GM19324 (cell line): ENCODE results near the gene DOCK1.

ENCODE experiments used
- ATAC-seq: cut with Tn5 transposase; IDR thresholded peaks from one replicate; pipeline ENCODE4 v1.9.1; 2021; ENCODE audit warnings: mild to moderate bottlenecking, moderate library complexity; ENCODE audit not compliant: unreplicated experiment, low FRiP score

The DOCK1 gene

GRCh38 chr10:127250031-127250430 is 344.8 kb downstream of the DOCK1 start:
- ATAC-seq = no peak

GRCh38 chr10:127252818-127253217 is 347.6 kb downstream of the DOCK1 start:
- ATAC-seq = no peak

- ATAC-seq = no peak
Measured at GRCh38 chr10:127254276-127254675, 349.0 kb downstream of the DOCK1 start.

- no peak for ATAC-seq
Measured at GRCh38 chr10:127257395-127257794, 352.2 kb downstream of the DOCK1 start.

- ATAC-seq = no peak
Measured at GRCh38 chr10:127259347-127259746, 354.1 kb downstream of the DOCK1 start.

GRCh38 chr10:127262606-127263005 is 357.4 kb downstream of the DOCK1 start:
- ATAC-seq = no peak

- ATAC-seq = no peak
Measured at GRCh38 chr10:127265288-127265687, 360.1 kb downstream of the DOCK1 start.

- no peak for ATAC-seq
Measured at GRCh38 chr10:127266431-127266830, 361.2 kb downstream of the DOCK1 start.

- no peak for ATAC-seq
Measured at GRCh38 chr10:127267442-127267841, 362.2 kb downstream of the DOCK1 start.

- ATAC-seq = no peak
Measured at GRCh38 chr10:127272076-127272475, 366.8 kb downstream of the DOCK1 start.

- ATAC-seq = no peak
Measured at GRCh38 chr10:127275272-127275671, 370.0 kb downstream of the DOCK1 start.

- ATAC-seq = no peak
Measured at GRCh38 chr10:127275793-127276450, 370.7 kb downstream of the DOCK1 start.

GRCh38 chr10:127276794-127277462 is 371.7 kb downstream of the DOCK1 start:
- no peak for ATAC-seq

- no peak for ATAC-seq
Measured at GRCh38 chr10:127278001-127278400, 372.8 kb downstream of the DOCK1 start.

- no peak for ATAC-seq
Measured at GRCh38 chr10:127279334-127279774, 374.1 kb downstream of the DOCK1 start.

- ATAC-seq = no peak
Measured at GRCh38 chr10:127280446-127280845, 375.2 kb downstream of the DOCK1 start.

GRCh38 chr10:127283017-127283416 is 377.8 kb downstream of the DOCK1 start:
- no peak for ATAC-seq

GRCh38 chr10:127283576-127283975 is 378.3 kb downstream of the DOCK1 start:
- no peak for ATAC-seq

- no peak for ATAC-seq
Measured at GRCh38 chr10:127290850-127291249, 385.6 kb downstream of the DOCK1 start.

- ATAC-seq = no peak
Measured at GRCh38 chr10:127291329-127291728, 386.1 kb downstream of the DOCK1 start.

GRCh38 chr10:127292888-127293287 is 387.7 kb downstream of the DOCK1 start:
- ATAC-seq = no peak

GRCh38 chr10:127293640-127294039 is 388.4 kb downstream of the DOCK1 start:
- ATAC-seq = no peak
